ENCODE data around the gene DCAF15.
"Not testable (repeated sequence)": the region's sequence is repeated elsewhere in the genome, so short reads cannot be mapped to it uniquely, and the experiment has no call there.

Gene DCAF15, protein sequence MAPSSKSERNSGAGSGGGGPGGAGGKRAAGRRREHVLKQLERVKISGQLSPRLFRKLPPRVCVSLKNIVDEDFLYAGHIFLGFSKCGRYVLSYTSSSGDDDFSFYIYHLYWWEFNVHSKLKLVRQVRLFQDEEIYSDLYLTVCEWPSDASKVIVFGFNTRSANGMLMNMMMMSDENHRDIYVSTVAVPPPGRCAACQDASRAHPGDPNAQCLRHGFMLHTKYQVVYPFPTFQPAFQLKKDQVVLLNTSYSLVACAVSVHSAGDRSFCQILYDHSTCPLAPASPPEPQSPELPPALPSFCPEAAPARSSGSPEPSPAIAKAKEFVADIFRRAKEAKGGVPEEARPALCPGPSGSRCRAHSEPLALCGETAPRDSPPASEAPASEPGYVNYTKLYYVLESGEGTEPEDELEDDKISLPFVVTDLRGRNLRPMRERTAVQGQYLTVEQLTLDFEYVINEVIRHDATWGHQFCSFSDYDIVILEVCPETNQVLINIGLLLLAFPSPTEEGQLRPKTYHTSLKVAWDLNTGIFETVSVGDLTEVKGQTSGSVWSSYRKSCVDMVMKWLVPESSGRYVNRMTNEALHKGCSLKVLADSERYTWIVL

DNA sequence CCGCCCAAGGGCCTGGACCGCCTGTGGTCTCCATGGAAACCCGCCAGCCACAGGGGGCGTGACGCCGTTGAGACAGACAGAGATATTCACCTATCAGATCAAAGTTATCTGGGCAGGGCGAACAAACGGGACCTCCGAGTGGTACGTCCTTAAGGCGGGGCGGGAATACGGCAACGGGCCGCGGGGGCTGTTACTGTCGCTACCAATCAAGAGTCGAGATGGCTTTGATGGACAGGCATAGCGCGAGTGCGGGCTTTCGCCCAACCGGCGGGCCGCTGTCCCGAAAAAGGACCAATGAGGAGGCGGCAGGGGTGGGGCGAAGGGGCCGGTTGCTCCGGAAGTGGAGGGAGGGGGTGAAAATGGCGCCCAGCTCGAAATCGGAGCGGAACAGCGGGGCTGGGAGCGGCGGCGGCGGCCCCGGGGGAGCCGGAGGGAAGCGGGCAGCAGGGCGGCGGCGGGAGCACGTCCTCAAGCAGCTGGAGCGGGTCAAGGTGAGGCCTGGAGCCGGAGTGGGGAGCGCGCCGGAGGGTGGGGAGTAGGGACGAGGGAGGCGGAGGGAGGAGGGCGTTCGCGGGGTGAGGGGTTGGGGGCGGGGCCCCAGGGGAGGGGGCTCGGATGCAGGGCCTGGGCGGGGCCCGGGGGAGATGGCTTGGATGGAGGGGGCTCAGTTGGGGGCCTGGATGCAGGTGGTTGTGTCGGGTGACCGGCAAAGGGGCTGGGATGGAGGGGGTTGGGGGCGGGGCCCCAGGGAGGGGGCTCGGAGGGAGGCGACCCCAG is at the start of gene DCAF15:
Gene DCAF15 (plus strand): TSS at position 356 of the 777 bp plus-strand sequence. CDS start 4 bp downstream, at position 360.
- peak; percentile 91 to 99 (median 99) for DNase-seq (ENCODE audit: low read depth in 3 of 3)

DNA sequence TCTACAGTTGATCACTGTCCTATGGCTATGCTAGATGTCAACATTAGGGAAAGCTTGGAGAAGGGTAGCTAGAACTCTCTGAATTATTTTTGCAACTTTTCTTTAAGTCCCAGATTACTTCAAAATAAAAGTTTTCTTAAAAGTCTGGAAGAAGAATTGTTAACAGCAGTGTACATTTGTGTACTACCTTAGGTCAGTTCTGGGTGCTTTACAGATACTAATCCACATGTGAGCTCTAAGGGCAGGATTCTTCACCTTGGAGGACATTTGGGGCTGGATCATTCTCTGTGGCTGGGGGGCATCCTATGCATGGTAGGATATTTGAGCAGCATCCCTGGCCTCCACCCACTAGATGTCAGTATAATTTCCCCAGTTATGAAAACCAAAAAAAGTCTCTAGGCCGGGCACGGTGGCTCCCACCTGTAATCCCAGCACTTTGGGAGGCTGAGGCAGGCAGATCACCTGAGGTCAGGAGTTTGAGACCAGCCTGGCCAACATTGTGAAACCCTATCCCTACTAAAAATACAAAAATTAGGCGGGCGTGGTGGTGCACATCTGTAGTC is 49.2 kb upstream of the DCAF15 start:
- DNase-seq (ENCODE audit: low read depth in 3 of 3), result no peak

DNA sequence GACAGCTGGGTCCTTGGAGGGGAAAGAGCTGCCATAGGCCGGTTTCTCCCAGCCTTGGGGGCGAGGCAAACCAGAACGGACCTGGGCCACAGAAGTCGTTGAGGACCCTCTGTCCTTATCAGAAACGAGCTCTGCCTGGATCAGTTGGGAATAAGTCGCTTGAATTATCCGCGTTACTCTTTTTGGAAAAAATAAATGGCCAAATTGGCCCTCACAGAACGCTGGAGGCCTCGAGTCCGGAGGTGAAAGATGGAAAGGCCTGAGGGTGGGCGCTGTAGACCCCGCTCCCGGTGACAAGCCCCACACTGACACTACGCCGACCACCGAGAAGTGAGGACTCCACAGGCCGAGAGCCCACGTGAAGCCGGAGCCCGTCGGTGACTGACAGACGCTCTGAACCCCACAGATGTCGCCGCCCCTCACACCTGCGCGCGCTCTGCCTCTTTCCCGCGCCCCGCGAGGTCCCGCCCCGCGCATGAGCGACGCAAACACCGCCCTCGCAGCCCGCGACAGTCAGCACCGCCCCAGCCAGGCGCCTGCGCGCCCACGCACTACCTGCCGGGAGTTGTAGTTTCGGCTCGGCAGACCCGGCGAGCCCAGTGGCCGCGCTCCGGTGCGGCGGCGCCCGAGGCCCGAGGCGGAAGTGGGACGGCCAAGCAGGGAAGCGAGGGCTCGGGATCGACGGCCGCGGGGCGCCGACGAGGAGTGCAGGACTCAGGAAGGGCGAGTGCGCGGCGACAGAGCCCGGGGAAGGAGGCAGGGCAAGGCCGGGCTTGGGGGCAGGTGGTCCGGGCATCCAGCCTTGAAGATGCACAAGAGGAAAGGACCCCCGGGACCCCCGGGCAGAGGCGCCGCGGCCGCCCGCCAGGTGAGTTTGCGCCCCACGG is 46.4 kb upstream of the DCAF15 start, which contains the start of the genes BRME1 and CC2D1A:
Gene BRME1 (minus strand): TSS at position 484 of the 887 bp plus-strand sequence. CDS start 1,225 bp downstream, outside the sequence.
Gene CC2D1A (plus strand): TSS at position 568 of the 887 bp plus-strand sequence. CDS start 241 bp downstream, at position 809.
- DNase-seq (ENCODE audit: low read depth in 3 of 3), result peak; percentile 90 to 93 (median 91)

DNA sequence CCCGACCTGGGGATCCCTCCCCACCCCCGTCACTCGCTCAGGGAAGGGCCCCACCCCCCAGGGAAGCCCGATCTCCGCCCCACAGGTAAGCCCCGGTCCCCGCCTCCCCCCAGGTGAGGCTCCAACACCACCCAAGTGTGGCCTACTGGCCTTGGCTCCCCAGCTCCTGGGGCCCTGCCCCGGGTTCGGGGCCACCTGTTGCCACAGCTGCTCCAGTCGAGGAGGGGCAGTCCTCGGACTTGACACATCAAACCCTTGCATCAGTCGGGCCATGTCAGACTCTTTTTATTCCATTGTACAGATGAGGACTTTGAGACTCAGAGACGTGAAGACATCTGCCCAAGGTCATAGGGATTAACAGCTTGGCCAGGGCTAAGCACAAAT is 45.8 kb upstream of the DCAF15 start:
- DNase-seq (ENCODE audit: low read depth in 3 of 3), result no peak

DNA sequence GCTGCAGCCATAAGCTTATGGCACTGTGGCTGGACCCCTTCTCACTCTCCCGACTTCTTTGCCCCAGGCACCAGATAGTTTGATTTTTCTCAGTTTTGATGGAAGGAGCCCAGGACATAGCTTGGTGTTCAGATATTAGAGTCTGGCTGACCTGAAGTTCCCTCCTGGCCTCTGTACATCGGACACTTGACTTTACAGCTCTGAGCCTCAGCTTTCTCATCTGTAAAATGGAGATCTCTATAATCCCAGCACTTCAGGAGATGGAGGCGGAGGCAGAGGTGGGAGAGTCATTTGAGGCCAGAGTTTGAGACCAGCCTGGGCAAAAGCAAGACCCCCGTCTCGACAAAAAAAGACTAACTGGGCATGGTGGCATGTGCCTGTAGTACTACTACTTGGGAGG is 45.4 kb upstream of the DCAF15 start:
- DNase-seq (ENCODE audit: low read depth in 3 of 3), result no peak

DNA sequence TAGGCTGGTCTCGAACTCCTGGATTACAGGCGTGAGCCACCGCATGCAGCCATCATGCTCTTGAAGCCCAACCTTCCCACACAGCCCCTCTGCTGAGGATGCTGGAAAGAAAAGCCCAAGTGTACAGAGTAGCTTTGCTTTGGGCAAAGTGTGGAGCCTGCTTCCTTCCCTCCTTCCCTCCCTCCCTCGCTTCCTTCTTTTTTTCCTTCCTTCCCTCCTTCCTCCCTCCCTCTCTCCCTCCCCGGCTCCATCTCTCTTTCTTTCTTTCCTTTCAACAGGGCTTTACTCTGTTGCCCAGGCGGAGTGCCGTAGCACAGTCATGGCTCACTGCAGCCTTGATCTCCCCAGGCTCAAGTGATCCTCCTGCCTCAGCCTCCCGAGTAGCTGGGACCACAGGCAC is 43.6 kb upstream of the DCAF15 start:
- no peak for DNase-seq (ENCODE audit: low read depth in 3 of 3)

DNA sequence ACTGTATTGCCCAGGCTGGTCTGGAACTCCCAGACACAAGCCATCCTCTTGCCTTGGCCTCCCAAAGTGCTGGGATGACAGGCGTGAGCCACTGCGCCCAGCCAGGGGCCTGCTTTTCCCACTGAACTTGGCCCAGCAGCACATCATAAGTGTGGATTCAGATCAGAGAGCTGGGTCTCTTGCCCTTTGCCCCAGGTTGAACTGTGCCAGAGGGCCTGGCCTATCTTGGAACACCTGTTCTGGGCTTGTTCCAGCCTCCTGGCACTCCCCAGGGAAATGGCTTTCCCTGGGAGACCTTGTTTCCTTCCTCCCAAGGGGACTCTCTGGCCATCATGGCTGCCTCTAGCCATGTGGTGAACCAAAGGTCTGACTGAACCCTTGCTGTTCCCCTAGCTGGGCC is 42.9 kb upstream of the DCAF15 start:
- no peak for DNase-seq (ENCODE audit: low read depth in 3 of 3)

DNA sequence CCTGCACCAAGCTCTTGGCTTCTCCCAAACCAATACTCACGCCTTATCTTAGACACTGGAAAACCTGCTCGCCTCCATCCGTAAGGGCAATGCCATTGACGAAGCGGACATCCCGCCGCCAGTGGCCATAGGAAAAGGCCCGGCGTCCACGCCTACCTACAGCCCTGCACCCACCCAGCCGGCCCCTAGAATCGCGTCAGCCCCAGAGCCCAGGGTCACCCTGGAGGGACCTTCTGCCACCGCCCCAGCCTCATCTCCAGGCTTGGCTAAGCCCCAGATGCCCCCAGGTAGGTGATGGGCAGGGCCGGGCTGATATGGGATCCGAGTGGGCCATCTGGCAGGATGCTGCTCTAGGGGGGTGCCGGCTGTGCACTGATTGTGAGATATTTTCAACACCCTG is 39.0 kb upstream of the DCAF15 start:
- no peak for DNase-seq (ENCODE audit: low read depth in 3 of 3)

DNA sequence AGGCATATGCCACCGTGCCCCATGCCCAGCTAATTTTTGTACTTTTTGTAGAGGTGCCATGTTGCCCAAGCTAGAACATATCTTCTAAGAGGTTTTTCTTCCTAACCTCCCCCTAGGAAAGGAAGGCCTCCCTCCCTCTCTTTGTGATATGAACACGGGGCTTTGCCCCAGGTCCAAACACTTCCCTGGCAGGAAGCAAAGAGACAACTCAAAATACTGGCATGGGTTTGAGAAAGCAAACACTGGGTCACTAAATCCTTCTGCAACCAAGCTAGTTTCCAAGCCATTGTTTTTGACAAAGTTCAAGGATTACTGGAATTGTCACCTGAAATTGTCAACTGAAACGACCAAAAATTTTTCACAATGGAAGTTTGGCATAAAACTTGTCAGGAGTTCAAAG is 37.5 kb upstream of the DCAF15 start:
- DNase-seq (ENCODE audit: low read depth in 3 of 3), result no peak

DNA sequence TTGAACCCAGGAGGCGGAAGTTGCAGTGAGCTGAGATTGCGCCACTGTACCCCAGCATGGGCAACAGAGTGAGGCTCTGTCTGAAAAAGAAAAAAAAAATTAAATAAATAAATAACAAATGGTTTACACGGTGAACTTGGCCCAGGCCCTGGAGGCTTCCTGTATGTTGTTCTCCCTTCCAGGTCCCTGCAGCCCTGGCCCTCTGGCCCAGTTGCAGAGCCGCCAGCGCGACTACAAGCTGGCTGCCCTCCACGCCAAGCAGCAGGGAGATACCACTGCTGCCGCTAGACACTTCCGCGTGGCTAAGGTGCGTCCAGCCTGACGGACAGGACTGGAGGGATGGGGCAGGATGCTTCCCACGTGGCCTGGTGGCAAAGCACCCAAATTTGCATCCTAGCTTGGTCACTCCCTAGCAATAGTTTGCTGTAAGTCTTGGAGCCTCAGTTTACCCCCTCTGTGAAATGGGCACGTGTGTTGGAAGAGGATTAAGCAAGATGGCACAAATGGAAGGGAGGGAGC is 34.4 kb upstream of the DCAF15 start:
- DNase-seq (ENCODE audit: low read depth in 3 of 3), result no peak

DNA sequence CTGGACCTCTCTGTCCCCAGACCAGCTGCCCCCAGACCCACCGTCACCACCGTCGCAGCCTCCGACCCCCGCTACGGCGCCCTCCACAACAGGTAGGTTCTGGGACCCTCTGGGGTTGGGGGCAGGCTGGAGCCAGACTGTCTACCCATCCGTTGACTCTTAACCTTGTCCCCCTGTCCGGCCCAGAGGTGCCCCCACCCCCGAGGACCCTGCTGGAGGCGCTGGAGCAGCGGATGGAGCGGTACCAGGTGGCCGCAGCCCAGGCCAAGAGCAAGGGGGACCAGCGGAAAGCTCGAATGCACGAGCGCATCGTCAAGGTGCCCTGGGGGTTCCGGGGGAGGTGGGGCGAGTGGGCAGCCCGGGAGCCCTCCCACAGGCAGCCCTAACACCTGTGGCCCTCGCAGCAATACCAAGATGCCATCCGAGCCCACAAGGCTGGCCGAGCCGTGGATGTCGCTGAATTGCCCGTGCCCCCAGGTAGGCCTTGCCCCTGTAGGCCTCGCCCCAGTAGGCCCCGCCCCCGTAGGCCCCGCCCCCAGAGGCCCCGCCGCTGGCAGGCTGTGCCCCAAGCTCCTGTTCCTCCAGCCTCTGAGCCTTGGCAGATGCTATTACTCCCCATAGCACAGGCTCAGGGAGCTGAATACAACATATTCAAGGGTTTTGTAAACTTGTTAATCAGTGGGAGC is 33.4 kb upstream of the DCAF15 start:
- no peak for DNase-seq (ENCODE audit: low read depth in 3 of 3)

DNA sequence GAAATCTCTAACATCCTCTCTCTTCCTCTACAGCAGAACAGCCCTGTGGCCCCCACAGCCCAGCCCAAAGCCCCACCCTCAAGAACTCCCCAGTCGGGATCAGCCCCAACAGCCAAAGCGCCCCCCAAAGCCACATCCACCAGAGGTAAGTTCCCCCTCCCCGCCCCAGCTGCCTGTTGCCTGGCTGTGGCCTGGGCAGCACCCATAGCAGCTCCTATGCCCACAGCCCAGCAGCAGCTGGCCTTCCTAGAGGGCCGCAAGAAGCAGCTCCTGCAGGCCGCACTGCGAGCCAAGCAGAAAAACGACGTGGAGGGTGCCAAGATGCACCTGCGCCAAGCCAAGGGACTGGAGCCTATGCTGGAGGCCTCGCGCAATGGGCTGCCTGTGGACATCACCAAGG is 31.8 kb upstream of the DCAF15 start:
- DNase-seq (ENCODE audit: low read depth in 3 of 3), result no peak

DNA sequence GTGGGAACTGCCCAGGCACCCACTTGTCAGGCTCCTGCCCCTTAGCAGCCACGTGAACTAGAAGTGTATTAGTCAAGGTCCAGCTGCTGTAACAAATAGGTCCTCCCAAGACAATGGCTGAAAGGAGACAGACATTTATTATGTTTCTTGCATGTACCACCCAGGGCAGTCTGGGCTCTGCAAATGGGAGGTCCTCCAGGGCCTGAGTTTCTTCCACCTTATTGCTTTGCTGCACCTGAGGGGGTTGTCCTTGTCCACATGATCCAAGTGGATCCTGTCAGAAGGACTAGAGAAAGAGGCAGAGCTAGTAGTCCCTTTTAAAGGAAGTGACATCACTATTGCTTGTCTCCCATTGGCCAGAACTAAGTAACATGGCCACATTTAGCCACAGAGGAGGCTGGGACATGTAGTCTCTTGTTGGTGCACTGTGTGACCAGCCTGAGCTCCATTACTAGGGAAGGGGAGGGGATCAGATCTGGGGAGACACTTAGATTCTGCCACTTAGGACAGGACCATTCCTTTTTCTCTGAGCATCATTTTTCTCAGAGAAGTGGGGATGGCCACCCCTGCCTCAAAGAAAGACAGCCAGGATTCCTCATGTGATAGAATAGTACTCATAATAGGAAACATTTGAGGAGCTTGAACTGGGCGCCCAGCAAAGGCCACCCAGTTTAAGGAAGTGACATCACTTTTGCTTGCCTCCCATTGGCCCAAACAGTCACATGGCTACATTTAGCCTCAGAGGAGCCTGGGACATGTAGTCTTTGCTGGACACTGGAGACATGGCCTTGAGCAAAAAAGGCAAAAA is 31.2 kb upstream of the DCAF15 start:
- DNase-seq (ENCODE audit: low read depth in 3 of 3), result no peak

DNA sequence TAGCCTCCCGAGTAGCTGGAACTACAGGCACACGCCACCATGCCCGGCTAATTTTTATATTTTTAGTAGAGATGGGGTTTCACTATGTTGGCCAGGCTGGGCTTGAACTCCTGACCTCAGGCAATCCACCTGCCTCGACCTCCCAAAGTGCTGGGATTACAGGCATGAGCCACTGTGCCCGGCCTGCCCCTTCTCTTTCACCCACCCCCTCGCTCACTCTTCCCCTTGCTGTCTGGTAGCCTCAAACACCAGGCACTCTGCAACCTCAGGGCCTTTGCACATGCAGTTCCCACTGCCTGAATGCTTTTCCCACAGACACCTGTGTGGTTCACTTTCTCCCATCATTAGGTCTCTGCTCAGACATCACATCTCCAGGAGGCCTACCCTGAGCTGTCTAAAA is 30.2 kb upstream of the DCAF15 start:
- DNase-seq (ENCODE audit: low read depth in 3 of 3), result not testable (repeated sequence)

DNA sequence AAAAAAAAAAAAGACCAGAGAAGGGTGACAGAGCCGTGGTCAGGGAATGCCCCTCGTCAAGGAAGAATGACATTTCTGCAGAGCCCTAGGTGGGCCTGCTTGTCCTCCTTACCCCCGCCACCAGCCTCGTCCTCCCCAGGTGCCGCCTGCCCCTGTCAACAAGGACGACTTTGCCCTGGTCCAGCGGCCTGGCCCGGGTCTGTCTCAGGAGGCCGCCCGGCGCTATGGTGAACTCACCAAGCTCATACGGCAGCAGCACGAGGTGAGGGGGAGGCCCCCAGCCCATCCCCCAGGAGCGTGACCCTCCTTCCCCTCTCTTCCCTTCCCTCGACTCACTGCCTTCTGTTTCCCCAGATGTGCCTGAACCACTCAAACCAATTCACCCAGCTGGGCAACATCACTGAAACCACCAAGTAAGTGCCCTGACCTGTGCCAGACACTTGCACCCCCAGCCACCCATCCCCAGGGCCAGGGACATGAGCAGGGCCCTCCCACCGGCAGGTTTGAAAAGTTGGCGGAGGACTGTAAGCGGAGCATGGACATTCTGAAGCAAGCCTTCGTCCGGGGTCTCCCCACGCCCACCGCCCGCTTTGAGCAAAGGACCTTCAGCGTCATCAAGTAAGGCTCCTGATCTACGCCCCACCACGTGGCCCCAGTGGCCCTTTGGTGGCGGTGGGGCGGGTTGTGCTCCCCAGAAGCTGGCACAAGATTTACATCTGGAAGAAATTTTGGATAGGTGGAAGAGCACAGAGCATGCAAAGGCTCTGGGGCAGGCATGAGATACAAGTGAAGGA is 28.9 kb upstream of the DCAF15 start:
- no peak for DNase-seq (ENCODE audit: low read depth in 3 of 3)

DNA sequence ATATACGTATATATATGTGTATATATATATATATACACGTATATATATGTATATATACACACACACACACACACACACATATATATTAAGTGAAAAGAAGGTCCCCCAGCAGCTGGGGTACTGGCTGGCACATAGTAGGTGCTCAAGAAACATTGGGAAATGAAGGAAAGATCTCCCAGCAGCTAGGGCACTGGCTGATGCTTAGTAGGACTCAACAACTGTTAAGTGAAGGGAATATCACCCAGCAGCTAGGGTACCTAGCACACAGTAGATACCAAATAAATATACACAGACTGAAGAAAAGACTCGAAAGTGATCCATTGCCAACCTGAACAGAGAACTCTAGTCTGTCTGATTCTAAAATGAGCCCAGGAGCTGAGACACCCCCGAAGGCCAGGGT is 26.3 kb upstream of the DCAF15 start:
- DNase-seq (ENCODE audit: low read depth in 3 of 3), result no peak

DNA sequence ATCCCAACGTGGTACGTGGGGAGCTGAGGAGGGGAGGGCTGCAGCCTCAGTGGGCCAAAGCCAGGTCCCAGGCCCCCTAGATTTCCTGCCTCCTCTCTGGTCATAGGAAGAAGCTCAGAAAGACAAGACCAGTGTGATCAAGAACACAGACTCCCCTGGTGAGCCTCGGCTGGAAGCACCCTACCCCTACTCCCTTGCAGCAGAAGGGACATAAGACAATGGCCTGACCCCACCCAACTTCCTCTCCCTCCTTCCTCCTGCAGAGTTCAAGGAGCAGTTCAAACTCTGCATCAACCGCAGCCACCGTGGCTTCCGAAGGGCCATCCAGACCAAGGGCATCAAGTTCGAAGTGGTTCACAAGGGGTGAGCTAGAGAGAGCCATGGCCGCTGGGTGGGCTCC is 25.6 kb upstream of the DCAF15 start:
- DNase-seq (ENCODE audit: low read depth in 3 of 3), result no peak

DNA sequence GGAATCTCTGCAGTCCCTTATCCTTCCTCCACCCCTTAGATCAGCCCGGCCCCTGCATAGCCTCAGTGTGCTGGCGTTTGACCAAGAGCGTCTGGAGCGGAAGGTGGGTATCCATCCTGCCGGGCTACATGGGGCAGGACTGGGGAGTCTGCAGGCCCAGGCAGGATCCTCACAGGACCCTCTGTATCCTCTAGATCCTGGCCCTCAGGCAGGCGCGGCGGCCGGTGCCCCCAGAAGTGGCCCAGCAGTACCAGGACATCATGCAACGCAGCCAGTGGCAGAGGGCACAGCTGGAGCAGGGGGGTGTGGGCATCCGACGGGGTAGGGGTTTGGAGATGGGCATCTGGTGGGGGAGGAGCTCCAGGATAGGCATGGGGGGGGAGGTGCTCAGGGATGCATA is 23.0 kb upstream of the DCAF15 start:
- DNase-seq (ENCODE audit: low read depth in 3 of 3), result no peak

DNA sequence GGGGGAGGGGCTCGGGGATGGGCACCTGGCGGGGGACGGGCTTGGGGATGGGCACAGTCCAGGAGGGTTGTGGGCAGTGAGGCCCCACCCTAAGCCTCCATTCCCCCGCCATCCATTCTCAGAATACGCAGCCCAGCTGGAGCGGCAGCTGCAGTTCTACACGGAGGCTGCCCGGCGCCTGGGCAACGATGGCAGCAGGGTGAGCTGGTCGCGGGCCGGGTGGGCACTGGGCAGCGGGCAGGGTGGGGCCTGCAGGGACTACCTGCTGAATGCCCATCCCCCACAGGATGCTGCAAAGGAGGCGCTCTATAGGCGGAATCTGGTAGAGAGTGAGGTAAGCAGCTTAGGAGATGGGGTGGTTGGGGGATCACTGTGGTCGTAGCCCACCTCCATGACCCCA is 22.4 kb upstream of the DCAF15 start:
- DNase-seq (ENCODE audit: low read depth in 3 of 3), result no peak

Measured in stimulated activated CD4-positive, alpha-beta T cell treated with anti-CD3 and anti-CD28 coated beads, TNF-alpha, amount 100 ng/mL, for 4 hours (primary cell).